Stimulated activated CD4-positive, alpha-beta T cell treated with anti-CD3 and anti-CD28 coated beads, TNF-alpha, amount 100 ng/mL, for 4 hours (primary cell): ENCODE results near the gene TFB1M.

Source experiments
- DNase-seq, 3 experiments: peaks; one replicate each; pipeline ENCODE4 v3.0.0-alpha.2; 2020; ENCODE audit warnings: low read depth in 3 of 3

Gene TFB1M

DNA sequence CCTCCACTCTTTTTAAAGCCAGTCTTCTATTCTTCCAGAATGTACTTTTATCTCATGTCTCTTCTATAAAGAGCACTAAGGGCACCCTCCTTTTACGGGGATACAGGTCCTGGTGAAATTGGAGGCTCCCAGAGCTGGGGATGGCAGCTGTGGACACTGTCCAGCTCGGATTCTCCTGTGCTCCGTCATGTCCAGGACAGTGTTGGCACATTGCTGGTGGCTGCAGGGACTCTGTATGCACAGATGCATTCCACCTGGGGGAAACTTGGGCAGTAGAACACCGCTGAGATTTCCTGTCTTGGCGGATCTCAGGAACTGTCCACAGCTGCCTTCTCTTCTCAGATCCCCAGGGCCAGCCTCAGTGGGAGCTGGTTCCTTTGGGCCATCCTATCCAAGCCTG lies 107.1 kb downstream of the TFB1M start:
- no peak for DNase-seq
